ENCODE measurements around the gene IMMP2L.
"Not testable (repeated sequence)": the region's sequence is repeated elsewhere in the genome, so short reads cannot be mapped to it uniquely, and the experiment has no call there.

IMMP2L gene

GRCh38 chr7:111092406-111093236 lies 469.7 kb downstream of the IMMP2L start:
- DNase-seq = no peak

GRCh38 chr7:111091593-111092358 lies 470.5 kb downstream of the IMMP2L start:
- DNase-seq = no peak

- peak; percentile 66 for DNase-seq
Observed at GRCh38 chr7:111090846-111091245, 471.4 kb downstream of the IMMP2L start, which contains the start of gene LRRN3. TSS of gene LRRN3 (plus strand) at chr7:111091127. CDS start at chr7:111122773, 31,646 bp downstream.

- no peak for DNase-seq
Observed at GRCh38 chr7:111089822-111090426, 472.4 kb downstream of the IMMP2L start.

- DNase-seq = no peak
Observed at GRCh38 chr7:111088328-111088727, 474.0 kb downstream of the IMMP2L start.

GRCh38 chr7:111086532-111086931 lies 475.8 kb downstream of the IMMP2L start:
- no peak for DNase-seq

GRCh38 chr7:111085356-111085755 lies 476.9 kb downstream of the IMMP2L start:
- DNase-seq = no peak

- no peak for DNase-seq
Observed at GRCh38 chr7:111083413-111083812, 478.9 kb downstream of the IMMP2L start.

- DNase-seq = no peak
Observed at GRCh38 chr7:111082351-111082750, 479.9 kb downstream of the IMMP2L start.

GRCh38 chr7:111081546-111082267 lies 480.6 kb downstream of the IMMP2L start:
- DNase-seq = no peak

GRCh38 chr7:111080495-111081105 lies 481.7 kb downstream of the IMMP2L start:
- DNase-seq = no peak

- DNase-seq = no peak
Observed at GRCh38 chr7:111077001-111077400, 485.3 kb downstream of the IMMP2L start.

- no peak for DNase-seq
Observed at GRCh38 chr7:111076205-111076604, 486.1 kb downstream of the IMMP2L start.

GRCh38 chr7:111075498-111075897 lies 486.8 kb downstream of the IMMP2L start:
- DNase-seq = no peak

- DNase-seq = no peak
Observed at GRCh38 chr7:111074748-111075146, 487.5 kb downstream of the IMMP2L start.

GRCh38 chr7:111074071-111074747 lies 488.1 kb downstream of the IMMP2L start:
- DNase-seq = no peak

GRCh38 chr7:111072658-111073057 lies 489.6 kb downstream of the IMMP2L start:
- not testable (repeated sequence) for DNase-seq

GRCh38 chr7:111071556-111071955 lies 490.7 kb downstream of the IMMP2L start:
- no peak for DNase-seq

- DNase-seq = no peak
Observed at GRCh38 chr7:111068618-111069017, 493.7 kb downstream of the IMMP2L start.

- DNase-seq = no peak
Observed at GRCh38 chr7:111067682-111068081, 494.6 kb downstream of the IMMP2L start.

- DNase-seq = no peak
Observed at GRCh38 chr7:111067251-111067650, 495.0 kb downstream of the IMMP2L start.

- DNase-seq = no peak
Observed at GRCh38 chr7:111063166-111063565, 499.1 kb downstream of the IMMP2L start.
